IPS DF 4.7 (cell line): ENCODE measurements around the gene ADGRE1.

Source experiments
- DNase-seq: peaks from one replicate; pipeline ENCODE4 v3.0.0-alpha.2; 2013; ENCODE audit warnings: low spot score; ENCODE audit errors: extremely low read depth

ADGRE1 gene

GRCh38 chr19:6877766-6878165 is 9.6 kb upstream of the ADGRE1 start:
- DNase-seq, result no peak

GRCh38 chr19:6886277-6886897 is 992 bp upstream of the ADGRE1 start:
- no peak for DNase-seq

DNA sequence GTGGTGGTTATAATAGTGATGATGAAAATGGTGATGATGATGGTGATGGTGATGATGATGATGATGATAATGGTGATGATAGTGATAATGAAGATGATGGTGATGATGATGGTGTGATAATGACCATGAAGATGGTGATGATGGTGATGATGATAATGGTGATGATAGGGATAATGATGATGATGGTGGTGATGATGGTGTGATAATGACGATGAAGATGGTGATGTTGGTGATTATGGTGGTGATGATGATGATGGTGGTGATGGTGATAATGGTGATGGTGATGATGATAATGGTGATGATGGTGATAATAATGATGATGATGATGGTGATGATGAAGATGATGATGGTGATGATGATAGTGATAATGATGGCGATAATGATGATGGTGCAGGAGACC is 1.6 kb downstream of the ADGRE1 start:
- no peak for DNase-seq

GRCh38 chr19:6890401-6890913 is 3.1 kb downstream of the ADGRE1 start:
- no peak for DNase-seq

DNA sequence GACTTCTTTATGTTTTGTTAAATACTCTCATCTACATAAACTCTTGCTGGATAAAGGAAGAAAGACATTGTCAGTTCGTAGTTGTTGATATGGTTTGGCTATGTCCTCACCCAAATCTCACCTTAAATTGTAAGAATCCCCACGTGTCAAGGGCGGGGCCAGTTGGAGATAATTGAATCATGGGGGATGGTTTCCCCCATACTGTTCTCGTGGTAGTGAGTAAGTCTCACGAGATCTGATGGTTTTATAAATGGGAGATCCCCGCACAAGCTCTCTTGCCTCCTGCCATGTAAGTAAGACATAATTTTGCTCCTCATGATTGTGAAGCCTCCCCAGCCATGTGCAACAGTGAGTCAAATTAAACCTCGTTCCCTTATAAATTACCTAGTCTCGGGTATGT is 3.6 kb downstream of the ADGRE1 start:
- no peak for DNase-seq

DNA sequence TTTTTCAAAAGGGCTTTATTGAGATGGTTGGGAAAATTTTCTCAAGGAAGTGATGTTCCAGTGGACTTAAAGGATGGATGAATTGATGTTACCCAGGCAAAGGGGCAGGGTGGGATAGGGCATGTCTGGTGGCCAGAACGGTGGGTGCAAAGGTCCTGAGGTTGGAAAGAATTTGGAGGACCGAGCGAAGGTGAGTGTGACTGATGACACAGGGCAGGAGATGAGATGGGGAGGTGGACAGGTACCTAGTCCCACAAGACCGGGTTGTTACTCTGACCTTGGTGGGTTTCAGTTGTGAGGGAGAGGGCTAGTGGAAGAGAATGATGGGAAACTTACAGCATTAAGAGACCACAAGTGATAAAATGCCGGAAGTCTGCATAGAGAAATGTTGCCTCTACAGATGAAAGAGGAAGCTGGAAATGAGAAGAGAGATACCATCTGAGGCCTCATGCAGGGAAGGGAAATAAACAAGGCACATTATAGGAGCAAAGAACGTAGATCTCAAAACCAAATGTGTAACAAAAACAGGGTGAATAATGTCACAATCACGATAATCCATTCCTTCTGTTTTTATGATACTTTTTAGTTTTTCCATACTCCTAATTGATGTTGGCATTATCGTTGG is 4.5 kb downstream of the ADGRE1 start:
- DNase-seq, result no peak

DNA sequence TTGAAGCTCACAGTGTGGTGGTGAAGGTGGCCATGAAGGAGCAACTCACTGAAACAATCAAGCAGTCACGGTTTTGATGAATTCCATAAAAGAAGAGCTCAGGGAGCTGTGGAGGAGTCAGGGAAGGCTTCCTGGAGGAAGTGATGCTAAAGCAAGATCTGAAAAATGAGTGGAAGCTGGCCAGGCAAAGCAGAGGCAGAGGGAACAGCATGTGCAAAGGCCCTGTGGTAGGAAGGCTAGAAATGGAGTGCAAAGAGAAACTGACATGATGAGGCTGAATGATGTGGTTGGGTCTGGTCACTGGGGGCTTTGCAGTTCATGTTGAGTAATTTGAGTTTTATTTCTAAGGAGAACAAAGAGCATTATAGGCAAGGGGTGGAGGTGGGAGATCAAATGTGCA is 6.9 kb downstream of the ADGRE1 start:
- DNase-seq, result no peak

DNA sequence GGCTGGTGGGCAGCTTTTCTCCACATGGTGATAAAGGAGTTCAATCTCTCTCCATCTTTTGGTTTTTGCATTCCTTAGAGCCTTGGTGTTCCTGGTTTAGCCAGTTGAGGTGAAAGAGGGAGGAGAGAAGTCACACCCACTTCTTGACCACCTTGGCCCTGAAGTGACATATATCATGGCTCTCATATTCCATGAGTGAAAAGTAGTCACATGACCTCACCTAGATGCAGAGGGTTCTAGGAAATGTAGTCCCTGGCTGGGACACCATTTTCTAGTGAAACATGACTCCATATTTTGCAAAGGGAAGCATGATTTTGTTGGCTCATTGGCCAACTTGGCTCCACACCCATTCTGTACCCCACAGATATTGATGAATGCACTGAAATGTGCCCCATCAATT is 16.1 kb downstream of the ADGRE1 start:
- DNase-seq, result no peak

DNA sequence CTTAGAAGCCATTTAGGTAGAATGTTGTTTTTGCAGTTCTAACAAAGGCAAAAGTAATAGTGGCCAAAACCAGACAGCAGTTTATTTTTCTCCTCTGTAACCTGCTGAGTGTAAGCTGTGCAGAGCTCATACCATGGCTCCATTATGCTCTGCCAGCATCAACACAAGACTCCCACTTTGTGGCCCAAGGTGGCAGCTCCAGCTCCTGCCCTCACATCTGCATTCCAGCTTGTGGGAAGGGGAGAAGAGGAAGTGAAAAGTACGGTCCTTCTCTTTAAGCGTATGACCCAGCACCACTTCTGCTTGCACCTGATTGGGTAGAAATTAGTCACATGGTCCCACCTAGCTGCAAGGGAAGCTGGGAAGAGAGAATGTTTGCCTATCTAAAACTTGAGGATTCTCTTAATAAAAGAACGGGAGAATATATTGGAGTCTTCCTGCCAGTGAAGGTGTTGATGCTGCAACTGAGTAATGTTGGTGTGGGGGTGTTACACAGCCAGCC is 19.2 kb downstream of the ADGRE1 start:
- no peak for DNase-seq

DNA sequence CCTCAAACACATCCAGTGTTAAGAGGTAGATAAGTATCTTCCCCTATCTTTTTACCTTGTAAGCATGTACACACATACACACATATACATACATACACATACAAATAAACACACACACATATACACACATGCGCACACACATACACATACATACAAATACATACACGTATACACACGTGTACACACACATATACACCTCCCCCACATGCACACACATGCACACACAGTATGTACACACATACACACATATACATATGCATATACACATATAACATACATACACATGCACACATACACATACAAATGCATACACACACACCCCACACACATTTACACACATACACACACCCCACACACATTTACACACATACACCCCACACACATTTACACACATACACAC is 24.1 kb downstream of the ADGRE1 start:
- DNase-seq, result no peak

DNA sequence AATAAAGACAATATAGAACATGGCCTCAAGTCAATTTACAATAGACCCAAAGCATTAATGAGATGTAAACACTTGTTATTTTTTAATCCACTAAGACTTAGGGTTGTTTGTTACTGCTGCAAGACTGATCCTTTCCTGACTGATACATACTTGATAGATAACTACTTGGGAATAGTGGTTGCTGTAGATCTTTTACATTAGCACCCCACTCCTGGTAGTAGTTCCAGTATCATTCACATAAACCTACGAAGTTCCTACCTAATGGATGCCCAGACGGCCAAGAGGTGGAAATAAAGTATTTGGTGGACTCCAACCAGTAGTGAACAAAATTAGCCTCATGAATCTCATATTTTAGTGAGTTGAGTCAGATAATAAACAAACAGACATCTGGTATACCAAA is 26.9 kb downstream of the ADGRE1 start:
- no peak for DNase-seq

- no peak for DNase-seq
These were observed 29.6 kb downstream of the ADGRE1 start for GRCh38 chr19:6916952-6917351.

- no peak for DNase-seq
These were observed 38.0 kb downstream of the ADGRE1 start for GRCh38 chr19:6925386-6925785.

- no peak for DNase-seq
These were observed 38.7 kb downstream of the ADGRE1 start for GRCh38 chr19:6925801-6926751.

DNA sequence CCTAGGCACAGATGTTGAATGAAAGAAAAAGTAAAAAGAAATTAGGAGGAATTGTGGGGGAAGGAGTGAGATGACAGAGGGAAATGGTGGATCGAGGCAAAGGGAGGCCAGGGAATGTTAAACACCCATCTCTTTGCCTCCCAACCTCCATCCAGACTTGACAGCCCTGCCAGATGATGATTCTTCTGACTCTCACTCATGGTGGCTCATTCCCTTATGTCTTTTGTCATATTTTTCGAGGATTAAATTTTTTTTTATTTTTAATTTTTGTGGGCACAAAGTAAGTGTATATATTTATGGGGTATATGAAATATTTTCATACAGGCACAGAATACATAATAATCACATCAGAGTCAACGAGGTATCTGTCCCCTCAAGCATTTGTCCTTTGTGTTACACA is 42.8 kb downstream of the ADGRE1 start:
- no peak for DNase-seq

DNA sequence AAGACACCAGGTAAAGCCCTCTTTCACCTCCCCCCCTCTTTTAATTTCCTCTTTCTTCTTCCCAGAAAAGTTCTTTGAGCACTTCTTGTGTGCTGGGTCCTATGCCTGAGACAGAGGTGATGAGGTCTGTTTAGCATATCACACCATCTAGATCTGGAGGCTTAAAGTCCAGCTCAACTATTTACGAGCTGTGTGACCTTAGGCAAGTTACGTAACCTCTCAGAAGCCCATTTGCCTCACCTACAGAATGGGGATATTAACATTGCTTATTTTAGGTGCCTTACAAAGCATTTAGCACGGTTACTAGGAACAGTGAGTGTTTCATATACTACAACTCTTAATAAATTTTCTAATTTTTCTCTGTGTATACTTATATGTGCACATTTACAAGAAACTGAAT is 47.7 kb downstream of the ADGRE1 start:
- no peak for DNase-seq

GRCh38 chr19:6935618-6936017 is 48.2 kb downstream of the ADGRE1 start:
- DNase-seq, result no peak

GRCh38 chr19:6945733-6946132 is 58.4 kb downstream of the ADGRE1 start:
- no peak for DNase-seq

- no peak for DNase-seq
These were observed 60.4 kb downstream of the ADGRE1 start for GRCh38 chr19:6947745-6948144.

- DNase-seq, result no peak
These were observed 61.5 kb downstream of the ADGRE1 start for GRCh38 chr19:6948884-6949283.

GRCh38 chr19:6952956-6953355 is 65.6 kb downstream of the ADGRE1 start:
- DNase-seq, result no peak

- no peak for DNase-seq
These were observed 67.7 kb downstream of the ADGRE1 start for GRCh38 chr19:6955082-6955481.
